Endothelial cell of umbilical vein (primary cell): ENCODE data around the gene SLC19A1. TPM values are rescaled to one million over a fixed set of nuclear protein-coding genes. Genes with fewer than 3 reads are reported as not detected.

Source experiments
- BruUV-seq: library from RNA; stranded (reverse); fragments of 400-500 nt; replicated peaks from 2 replicates; lab custom pipeline; 2021; lab: Mats Ljungman, UMichigan
- CTCF ChIA-PET: fragments of 300-600, 350-600 bp; sonication (Branson Sonifier 250); formaldehyde crosslinking; loops from one replicate; lab custom pipeline; 2021; ENCODE audit warnings: antibody characterized with exemption, inconsistent platforms; lab: Charles Lee
- POLR2A ChIA-PET: fragments of 300-600, 350-600 bp; sonication (Branson Sonifier 250); formaldehyde crosslinking; loops from one replicate; lab custom pipeline; 2021; ENCODE audit warnings: antibody characterized with exemption, inconsistent platforms; lab: Charles Lee
- DNase-seq: peaks from one replicate; pipeline ENCODE4 v3.0.0-alpha.2; 2011; ENCODE audit warnings: low read depth, low spot score
- FAIRE-seq: peaks from 2 replicates; lab custom pipeline; 2011; peaks lifted over from hg19 to GRCh38; lab: Jason Lieb, UNC
- H2AFZ ChIP-seq: 2 replicates; pipeline ENCODE4 v1.6.0; 2012; ENCODE audit warnings: low read depth, low read length, control low read depth, inconsistent platforms
- H3K27ac ChIP-seq: 2 replicates; pipeline ENCODE4 v1.5.1; 2011; ENCODE audit warnings: low read depth, mild to moderate bottlenecking, control low read depth, low read length, moderate library complexity; ENCODE audit not compliant: insufficient read depth
- H3K27me3 ChIP-seq, 2 experiments: 2 replicates each; pipeline versions ENCODE4 v1.6.0 to v1.6.1; 2011; ENCODE audit warnings: low read length in 2 of 2, mixed read lengths in 1 of 2; ENCODE audit not compliant: control insufficient read depth in 2 of 2, insufficient read depth in 2 of 2
- H3K36me3 ChIP-seq, 2 experiments: 2 replicates in 1 of 2; 3 replicates in 1 of 2; pipeline ENCODE4 v1.5.1; 2011; ENCODE audit warnings: low read length in 2 of 2, mild to moderate bottlenecking in 1 of 2, moderate library complexity in 1 of 2; ENCODE audit not compliant: control insufficient read depth in 2 of 2, insufficient read depth in 2 of 2; ENCODE audit errors: extremely low read depth in 1 of 2
- H3K4me1 ChIP-seq: 3 replicates; pipeline ENCODE4 v1.5.1; 2011; ENCODE audit warnings: mild to moderate bottlenecking, low read length; ENCODE audit not compliant: control insufficient read depth, insufficient read depth; ENCODE audit errors: extremely low read depth
- H3K4me2 ChIP-seq: 2 replicates; pipeline ENCODE4 v1.6.1; 2011; ENCODE audit warnings: low read length, control low read depth, mixed read lengths; ENCODE audit not compliant: insufficient read depth
- H3K4me3 ChIP-seq, 3 experiments: fragments of 200-600 bp in 1 of 3; sonication (generic), shearing (Covaris generic) in 1 of 3; replicated peaks in 1 of 3; 2 replicates each; pipeline ENCODE4 v1.5.1; 2011 to 2016; ENCODE audit warnings: control low read depth in 3 of 3, low read length in 3 of 3, mild to moderate bottlenecking in 2 of 3, inconsistent platforms in 1 of 3, low read depth in 1 of 3, moderate library complexity in 1 of 3; ENCODE audit not compliant: insufficient read depth in 1 of 3
- H3K79me2 ChIP-seq: 2 replicates; pipeline ENCODE4 v1.6.0; 2012; ENCODE audit warnings: low read length, inconsistent platforms; ENCODE audit not compliant: control insufficient read depth, insufficient read depth
- H3K9ac ChIP-seq: replicated peaks from 2 replicates; pipeline ENCODE3; 2011; ENCODE audit warnings: low read length, control low read depth; ENCODE audit not compliant: insufficient read depth; ENCODE audit errors: extremely low read depth
- H3K9me1 ChIP-seq: replicated peaks from 3 replicates; pipeline ENCODE4 v1.6.0; 2011; ENCODE audit warnings: mild to moderate bottlenecking, low read length; ENCODE audit not compliant: control insufficient read depth, insufficient read depth; ENCODE audit errors: extremely low read depth
- H3K9me3 ChIP-seq: replicated peaks from 2 replicates; pipeline ENCODE4 v1.5.1; 2012; ENCODE audit warnings: low read length, inconsistent platforms; ENCODE audit not compliant: control insufficient read depth, insufficient read depth
- H4K20me1 ChIP-seq: replicated peaks from 2 replicates; pipeline ENCODE3; 2011; ENCODE audit warnings: mild to moderate bottlenecking, low read length; ENCODE audit not compliant: control insufficient read depth, insufficient read depth; ENCODE audit errors: extremely low read depth
- EZH2 ChIP-seq: IDR thresholded peaks from 2 replicates; pipeline ENCODE4 v1.6.1; 2012; ENCODE audit warnings: borderline replicate concordance, low read depth, mild to moderate bottlenecking, moderate library complexity, low read length, inconsistent platforms; ENCODE audit not compliant: severe bottlenecking
- FOS ChIP-seq: IDR thresholded peaks from 2 replicates; pipeline ENCODE4 v1.6.1; 2011; ENCODE audit warnings: mild to moderate bottlenecking, low read length, moderate library complexity, borderline replicate concordance; ENCODE audit not compliant: insufficient read depth
- GATA2 ChIP-seq: IDR thresholded peaks from 2 replicates; pipeline ENCODE4 v1.7.0; 2011; ENCODE audit warnings: low read depth, mild to moderate bottlenecking, moderate library complexity, mixed read lengths, low read length; ENCODE audit not compliant: insufficient read length, insufficient read depth
- JUN ChIP-seq: IDR thresholded peaks from 2 replicates; pipeline ENCODE4 v1.6.1; 2011; ENCODE audit warnings: borderline replicate concordance, low read depth; ENCODE audit not compliant: insufficient read length, insufficient read depth
- MYC ChIP-seq: IDR thresholded peaks from one replicate; pipeline ENCODE4 v1.6.1; 2011; ENCODE audit warnings: mild to moderate bottlenecking, low read depth, low read length
- POLR2A ChIP-seq: IDR thresholded peaks from 2 replicates; pipeline ENCODE4 v1.6.1; 2012; ENCODE audit warnings: low read depth, mild to moderate bottlenecking, control low read depth, low read length
- POLR2AphosphoS5 ChIP-seq: IDR thresholded peaks from 2 replicates; pipeline ENCODE4 v1.6.1; 2012; ENCODE audit warnings: low read depth, mild to moderate bottlenecking, control low read depth, low read length, moderate library complexity; ENCODE audit not compliant: insufficient read depth
- dilution Hi-C: fragments of 300-500 bp; cut with MboI; formaldehyde crosslinking; loops from one replicate; pipeline ENCODE4 v1.15.0; 2019; ENCODE audit warnings: low sequenced_read_pairs; ENCODE audit not compliant: extremely low pct_ligation_motif_present
- intact Hi-C: fragments of 100-400 bp; cut with micrococcal nuclease; formaldehyde crosslinking; loops from one replicate; pipeline ENCODE4 v1.10.0; 2022
- polyA plus RNA-seq, 4 experiments: library from polyadenylated mRNA; depleted of rRNA in 3 of 4; stranded (reverse) in 3 of 4; unstranded in 1 of 4; fragments of >200 nt; gene quantifications; 2 replicates each; pipeline versions ENCODE4 v1.2.1 to v1.2.3, GENCODE V29; 2011 to 2012; ENCODE audit warnings: missing spikeins in 1 of 4
- total RNA-seq: library from RNA; stranded (reverse); gene quantifications from 2 replicates; pipeline ENCODE4 v1.2.3, GENCODE V29; 2021
- TF ChIP-seq, protein P1 (sequence below), 2 donors: IDR thresholded peaks; 1 replicate in 1 of 2; 2 replicates in 1 of 2; pipeline ENCODE4 v1.5.1; 2011; ENCODE audit warnings: low read length in 2 of 2, mild to moderate bottlenecking in 2 of 2, moderate library complexity in 2 of 2, control low read depth in 1 of 2, inconsistent platforms in 1 of 2, low read depth in 1 of 2; ENCODE audit not compliant: insufficient read depth in 1 of 2; ENCODE audit errors: extremely low read depth in 1 of 2
- TF ChIP-seq, protein P2 (sequence below): IDR thresholded peaks from 2 replicates; pipeline ENCODE4 v1.6.1; 2011; ENCODE audit not compliant: insufficient read depth, insufficient read length

Gene SLC19A1
- total and polyA plus RNA-seq, 2 donors (not counting 3 experiments of a cell fraction or from before 2014, with no cell fraction given), result 36.3 to 54.6 TPM

DNA sequence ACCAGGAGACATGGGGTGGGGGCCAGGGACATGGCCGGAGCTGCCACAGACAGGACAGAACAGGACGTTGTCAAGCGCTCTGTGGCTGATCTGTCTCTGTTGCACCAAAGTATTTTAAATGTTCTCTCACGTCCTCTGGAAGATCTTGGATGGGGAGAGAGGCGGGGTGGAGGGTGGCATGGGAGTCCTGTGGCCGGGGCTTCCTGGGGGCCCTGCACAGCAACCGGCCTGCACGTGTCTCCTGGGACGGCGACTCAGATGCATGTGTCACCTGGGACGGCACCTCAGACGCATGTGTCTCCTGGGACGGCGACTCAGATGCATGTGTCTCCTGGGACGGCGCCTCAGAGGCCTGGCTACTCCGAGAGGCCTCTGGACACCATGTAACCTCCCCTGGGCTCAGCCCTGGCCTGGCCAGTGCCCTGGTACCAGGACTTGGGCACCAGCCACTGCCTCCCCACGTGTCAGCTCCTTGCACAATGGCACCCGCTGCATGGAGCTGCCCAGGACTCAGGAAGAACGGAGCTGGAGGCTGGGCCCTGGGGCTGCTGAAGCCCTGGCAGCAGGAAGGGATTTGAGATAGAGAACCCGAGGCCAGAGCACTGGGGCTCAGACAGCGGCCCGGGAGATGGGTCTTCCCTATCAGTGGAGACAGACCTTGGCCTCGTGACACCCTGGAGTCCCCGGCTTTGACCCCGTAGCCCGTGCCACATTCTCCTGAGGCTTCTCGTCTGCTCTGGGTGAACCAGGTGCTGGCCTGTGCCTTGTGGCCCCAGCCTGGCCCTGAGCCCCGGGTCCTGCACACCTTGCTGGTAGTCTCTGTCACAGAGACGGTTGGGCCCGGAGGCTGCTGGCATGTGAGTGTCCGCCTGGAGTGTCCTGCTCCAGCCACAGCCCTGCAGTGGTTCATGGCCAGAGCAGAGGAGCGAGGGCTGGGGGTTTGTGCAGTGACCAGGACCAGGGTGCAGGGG lies 14.7 kb upstream of the SLC19A1 start:
- no peak overlapping the region for H3K4me3 ChIP-seq
- no peak for TF ChIP-seq MYC
- TF ChIP-seq JUN, result no peak
- no peak for TF ChIP-seq EZH2
- TF ChIP-seq GATA2, result no peak
- no peak for TF ChIP-seq POLR2A
- TF ChIP-seq, protein P1, sequence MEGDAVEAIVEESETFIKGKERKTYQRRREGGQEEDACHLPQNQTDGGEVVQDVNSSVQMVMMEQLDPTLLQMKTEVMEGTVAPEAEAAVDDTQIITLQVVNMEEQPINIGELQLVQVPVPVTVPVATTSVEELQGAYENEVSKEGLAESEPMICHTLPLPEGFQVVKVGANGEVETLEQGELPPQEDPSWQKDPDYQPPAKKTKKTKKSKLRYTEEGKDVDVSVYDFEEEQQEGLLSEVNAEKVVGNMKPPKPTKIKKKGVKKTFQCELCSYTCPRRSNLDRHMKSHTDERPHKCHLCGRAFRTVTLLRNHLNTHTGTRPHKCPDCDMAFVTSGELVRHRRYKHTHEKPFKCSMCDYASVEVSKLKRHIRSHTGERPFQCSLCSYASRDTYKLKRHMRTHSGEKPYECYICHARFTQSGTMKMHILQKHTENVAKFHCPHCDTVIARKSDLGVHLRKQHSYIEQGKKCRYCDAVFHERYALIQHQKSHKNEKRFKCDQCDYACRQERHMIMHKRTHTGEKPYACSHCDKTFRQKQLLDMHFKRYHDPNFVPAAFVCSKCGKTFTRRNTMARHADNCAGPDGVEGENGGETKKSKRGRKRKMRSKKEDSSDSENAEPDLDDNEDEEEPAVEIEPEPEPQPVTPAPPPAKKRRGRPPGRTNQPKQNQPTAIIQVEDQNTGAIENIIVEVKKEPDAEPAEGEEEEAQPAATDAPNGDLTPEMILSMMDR (IDR thresholded peaks at IDR 0.05; ENCODE audit: extremely low read depth in 1 of 2, insufficient read depth in 1 of 2, low read depth in 1 of 2, low read length in 2 of 2), result no peak
- TF ChIP-seq FOS, result no peak
- TF ChIP-seq, protein P2, sequence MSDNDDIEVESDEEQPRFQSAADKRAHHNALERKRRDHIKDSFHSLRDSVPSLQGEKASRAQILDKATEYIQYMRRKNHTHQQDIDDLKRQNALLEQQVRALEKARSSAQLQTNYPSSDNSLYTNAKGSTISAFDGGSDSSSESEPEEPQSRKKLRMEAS, result no peak
- TF ChIP-seq POLR2AphosphoS5, result no peak
- FAIRE-seq, result no peak
- no peaks in the 10 kb centered on the region for H3K36me3 ChIP-seq
- no peaks in the 10 kb centered on the region for H3K79me2 ChIP-seq
- no peak overlapping the region for H3K9ac ChIP-seq
- CTCF ChIA-PET, result interaction anchor here (0.7 to 3.5 kb wide), 26 partner anchors 8 to 323 kb away, joined by 3 to 103 read pairs (median 6); partner anchors contain the start of genes POFUT2 and SLC19A1
- dilution Hi-C loops (no loop called here), intact Hi-C loops (loop anchor here (1.0 to 2.0 kb wide), 2 partner anchors 39 to 86 kb away; partner anchors contain the start of gene PCBP3)
- BruUV-seq, result no TSS peak
- H3K9me1 ChIP-seq, result no peaks in the 10 kb centered on the region
- H3K9me3 ChIP-seq, result no peaks in the 10 kb centered on the region
- peaks cover 8% of the 10 kb centered on the region for H3K4me1 ChIP-seq
- no peaks in the 10 kb centered on the region for H4K20me1 ChIP-seq
- H3K27me3 ChIP-seq, result peaks cover 2 to 9% of the 10 kb centered on the region in 2 experiments
- H3K4me2 ChIP-seq, result no peak overlapping the region
- DNase-seq, result no peak
- H3K27ac ChIP-seq, result no peak overlapping the region
- POLR2A ChIA-PET, result no interaction called here
- H2AFZ ChIP-seq, result no peak overlapping the region
